Heart left ventricle (tissue), 16 donors: ENCODE data around the gene CTF1. TPM values are rescaled to one million over a fixed set of nuclear protein-coding genes. Genes with fewer than 3 reads are reported as not detected.

Experiments
- ATAC-seq, 4 donors: fragments of 200-7000 bp; cut with Tn5 transposase; one replicate each; pipeline ENCODE4 v1.9.1; 2020 to 2022; ENCODE audit warnings: moderate library complexity in 4 of 4, mild to moderate bottlenecking in 3 of 4, moderate number of reproducible peaks in 1 of 4
- DNase-seq, 5 donors: peaks; one replicate each; pipeline ENCODE4 v3.0.0-alpha.2; 2020
- H3K27ac ChIP-seq, 12 donors: fragments of 200-600 bp; sonication (generic) in 4 of 12; one replicate each; pipeline versions ENCODE4 v1.5.0 to v1.8.0; 2016 to 2022; ENCODE audit warnings: mild to moderate bottlenecking in 2 of 12
- H3K27me3 ChIP-seq, 9 donors: fragments of 200-600 bp; sonication (generic) in 2 of 9; one replicate each; pipeline versions ENCODE4 v1.5.1 to v1.8.0; 2016 to 2022; ENCODE audit warnings: mild to moderate bottlenecking in 3 of 9
- H3K36me3 ChIP-seq, 9 donors: fragments of 200-600 bp; sonication (generic) in 2 of 9; one replicate each; pipeline versions ENCODE4 v1.5.0 to v1.8.0; 2018 to 2022; ENCODE audit warnings: mild to moderate bottlenecking in 2 of 9
- H3K4me1 ChIP-seq, 12 donors: fragments of 200-600 bp; sonication (generic) in 4 of 12; one replicate each; pipeline versions ENCODE4 v1.5.0 to v1.8.0; 2016 to 2022; ENCODE audit warnings: mild to moderate bottlenecking in 3 of 12
- H3K4me3 ChIP-seq, 12 donors: fragments of 200-600 bp; sonication (generic) in 4 of 12; one replicate each; pipeline versions ENCODE4 v1.5.0 to v1.8.0; 2017 to 2022; ENCODE audit warnings: mild to moderate bottlenecking in 9 of 12, moderate library complexity in 4 of 12
- H3K9me3 ChIP-seq, 12 donors: fragments of 200-600 bp; sonication (generic) in 4 of 12; one replicate each; pipeline versions ENCODE4 v1.5.0 to v1.8.0; 2016 to 2022; ENCODE audit warnings: mild to moderate bottlenecking in 1 of 12
- POLR2A ChIP-seq, 2 donors: fragments of 450-650 bp; IDR thresholded peaks; one replicate each; pipeline ENCODE4 v1.6.1; 2017; ENCODE audit warnings: antibody characterized with exemption in 2 of 2, mild to moderate bottlenecking in 2 of 2, moderate library complexity in 2 of 2
- WGBS, 4 donors: extraction: QIAGEN DNeasy Blood & Tissue Kit in 2 of 4; methylation state at CpG; one replicate each; pipeline versions ENCODE4 v1.1.5 to v1.1.7; 2013 to 2018; 5-methylcytosine and 5-hydroxymethylcytosine counted together
- intact Hi-C, 10 donors: fragments of 100-400 bp; cut with DNase I; formaldehyde crosslinking; loops; one replicate each; pipeline versions ENCODE4 v1.11.1 to v1.14.2; 2022
- polyA plus RNA-seq, 2 donors: library from polyadenylated mRNA; stranded (reverse); fragments of 200-250 nt; gene quantifications; one replicate each; pipeline ENCODE4 v1.2.3, GENCODE V29; 2013
- total RNA-seq, 9 donors: library from RNA; depleted of rRNA in 2 of 9; stranded (reverse); fragments of >200 nt in 2 of 9; fragmentation: NEBNext Ultra II Directional in 3 of 9; extraction: Animal tissue kit (Norgen Biotek cat#: 25700) in 3 of 9; gene quantifications; one replicate each; pipeline versions ENCODE4 v1.1.0 to v1.2.4, GENCODE V29; 2016 to 2023
- TF ChIP-seq, protein P1 (sequence below), 12 donors: fragments of 200-600 bp; sonication (generic) in 4 of 12; IDR thresholded peaks; one replicate each; pipeline versions ENCODE4 v1.5.0 to v1.8.0; 2018 to 2022; ENCODE audit warnings: antibody characterized with exemption in 12 of 12, mild to moderate bottlenecking in 5 of 12
- donor health status: ischemic (EF 13 %, LVEDD 7.1; RV severe dilation, severe dysfunction).
- donor health status: healthy with polysubstance abuse.
- donor health status: DM: no; HTN: yes; CAD: no.
- donor health status: DM: no; HTN: no; CAD: no.
- donor health status: ischemic (EF 25% LVEDD 6.9; RV normal size, moderate dysfunction).
- donor health status: ischemic (EF 25% LVEDD 5.7; RV mildly dilated, moderate dysfunction).
- donor health status: healthy.
- donor health status: DM: yes; HTN: yes; CAD: no.
- donor health status: ischemic (EF 35%, LVEDD 5.7; RV mildly dilated, moderate dysfunction).
- donor health status: nonischemic (EF 11% LVEDD 7.7; RV severe dilation, severe dysfunction).
- donor health status: DM: yes; HTN: yes; CAD: no.
- donor health status: PGD.
- donor health status: ischemic (EF 29% LVEDD 5.4; RV normal size, mild dysfunction).
- donor health status: nonischemic (EF 23%, LVEDD 6.1; RV moderate dilation, normal function).

The CTF1 gene
- total and polyA plus RNA-seq, 11 donors = 3.7 to 22.2 (median 12.2) TPM

DNA sequence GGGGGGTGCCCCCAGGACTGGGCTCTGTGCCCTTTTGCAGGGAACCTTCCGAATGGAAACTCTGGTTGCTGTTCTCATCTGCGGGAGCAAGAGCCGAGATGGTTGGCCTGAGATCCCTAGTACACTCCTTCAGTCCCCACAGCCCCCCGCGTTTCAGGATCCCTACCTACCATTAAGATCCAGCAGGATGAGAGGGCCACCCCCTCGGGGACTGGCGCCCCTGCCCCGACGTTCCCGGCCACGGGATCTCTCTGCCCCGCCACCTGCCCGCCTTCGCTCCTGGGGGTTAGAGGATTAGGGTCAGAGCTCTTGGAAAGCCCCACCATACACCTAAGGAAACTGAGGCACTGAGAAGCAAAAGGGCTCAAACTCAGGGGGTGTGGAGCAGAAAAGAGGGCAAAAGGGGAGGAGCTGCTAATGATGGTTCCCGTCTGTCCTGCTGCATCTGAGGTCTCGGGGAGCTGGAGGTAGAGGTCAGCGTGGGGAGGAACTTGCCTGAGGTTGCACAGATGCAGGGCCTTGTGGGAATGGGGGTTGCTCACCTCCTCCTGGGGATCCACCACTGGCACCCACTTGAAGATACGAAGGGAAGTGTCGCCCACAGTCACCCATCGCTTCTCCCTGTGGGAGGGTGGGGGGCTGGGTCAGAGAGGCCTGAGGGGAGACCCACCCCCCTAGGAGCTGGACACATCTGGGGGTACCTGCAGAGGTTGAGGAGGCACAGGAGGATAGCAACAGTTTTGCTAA lies 3.6 kb upstream of the CTF1 start:
- H3K36me3 ChIP-seq = peaks cover 0 to 48% (median 44%) of the 10 kb centered on the region in 9 donors
- no peaks in the 10 kb centered on the region for H3K9me3 ChIP-seq
- ATAC-seq (no peak), DNase-seq (no peak)
- peak overlapping the region; percentile 79 to 98 (median 89) for H3K4me3 ChIP-seq
- 60 to 76% (median 63%) methylated on average over 16 to 20 of the region's 20 CpGs for WGBS, 4 donors
- TF ChIP-seq POLR2A (IDR thresholded peaks at IDR 0.05) = no peak
- TF ChIP-seq, protein P1, sequence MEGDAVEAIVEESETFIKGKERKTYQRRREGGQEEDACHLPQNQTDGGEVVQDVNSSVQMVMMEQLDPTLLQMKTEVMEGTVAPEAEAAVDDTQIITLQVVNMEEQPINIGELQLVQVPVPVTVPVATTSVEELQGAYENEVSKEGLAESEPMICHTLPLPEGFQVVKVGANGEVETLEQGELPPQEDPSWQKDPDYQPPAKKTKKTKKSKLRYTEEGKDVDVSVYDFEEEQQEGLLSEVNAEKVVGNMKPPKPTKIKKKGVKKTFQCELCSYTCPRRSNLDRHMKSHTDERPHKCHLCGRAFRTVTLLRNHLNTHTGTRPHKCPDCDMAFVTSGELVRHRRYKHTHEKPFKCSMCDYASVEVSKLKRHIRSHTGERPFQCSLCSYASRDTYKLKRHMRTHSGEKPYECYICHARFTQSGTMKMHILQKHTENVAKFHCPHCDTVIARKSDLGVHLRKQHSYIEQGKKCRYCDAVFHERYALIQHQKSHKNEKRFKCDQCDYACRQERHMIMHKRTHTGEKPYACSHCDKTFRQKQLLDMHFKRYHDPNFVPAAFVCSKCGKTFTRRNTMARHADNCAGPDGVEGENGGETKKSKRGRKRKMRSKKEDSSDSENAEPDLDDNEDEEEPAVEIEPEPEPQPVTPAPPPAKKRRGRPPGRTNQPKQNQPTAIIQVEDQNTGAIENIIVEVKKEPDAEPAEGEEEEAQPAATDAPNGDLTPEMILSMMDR (IDR thresholded peaks at IDR 0.05) = no peak
- no peaks in the 10 kb centered on the region for H3K27me3 ChIP-seq
- H3K27ac ChIP-seq = peak overlapping the region in 11 of 12 donors; percentile 92 to 99 (median 95)
- intact Hi-C loops = loop anchor here in 2 of 10 donors (2.0 to 10.0 kb wide), 2 partner anchors 16 to 62 kb away; partner anchors contain the start of gene SETD1A (in 1 of the 2)
- H3K4me1 ChIP-seq = peaks cover 0 to 46% (median 33%) of the 10 kb centered on the region in 12 donors

DNA sequence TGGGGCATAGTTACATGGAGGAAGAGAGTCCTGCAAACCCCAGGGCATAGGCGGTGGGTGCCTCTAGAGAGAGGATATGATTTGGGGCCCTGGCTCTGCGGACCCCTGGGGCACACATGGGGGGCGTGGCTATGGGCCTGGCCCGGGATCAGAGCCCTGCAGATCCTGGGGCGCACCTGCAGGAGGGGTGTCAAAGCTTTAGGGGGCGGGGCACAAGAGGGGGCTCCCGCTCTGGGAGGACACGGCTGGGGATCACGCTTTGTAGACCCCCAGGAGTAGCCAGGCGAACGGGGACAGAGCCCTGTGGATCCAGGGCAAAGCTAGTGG lies 3.0 kb upstream of the CTF1 start:
- Histone ChIP-seq H3K4me1 (peaks cover 0 to 46% (median 33%) of the 10 kb centered on the region in 12 donors), H3K27me3 (no peaks in the 10 kb centered on the region), H3K27ac (peak overlapping the region; percentile 81 to 99 (median 95)), H3K4me3 (peak overlapping the region; percentile 79 to 98 (median 89)), H3K9me3 (no peaks in the 10 kb centered on the region), H3K36me3 (peaks cover 0 to 42% (median 39%) of the 10 kb centered on the region in 9 donors)
- ATAC-seq (no peak), DNase-seq (no peak)
- intact Hi-C loops = loop anchor here in 2 of 10 donors (2.0 to 10.0 kb wide), 2 partner anchors 17 to 61 kb away; partner anchors contain the start of gene SETD1A (in 1 of the 2)
- 1 to 3% (median 1%) methylated on average over 10 to 11 of the region's 11 CpGs; no CpG with 5 or more reads in 1 of the 4 donors for WGBS, 4 donors
- TF ChIP-seq, protein P1 (IDR thresholded peaks at IDR 0.05) = no peak
- TF ChIP-seq POLR2A (IDR thresholded peaks at IDR 0.05) = no peak

DNA sequence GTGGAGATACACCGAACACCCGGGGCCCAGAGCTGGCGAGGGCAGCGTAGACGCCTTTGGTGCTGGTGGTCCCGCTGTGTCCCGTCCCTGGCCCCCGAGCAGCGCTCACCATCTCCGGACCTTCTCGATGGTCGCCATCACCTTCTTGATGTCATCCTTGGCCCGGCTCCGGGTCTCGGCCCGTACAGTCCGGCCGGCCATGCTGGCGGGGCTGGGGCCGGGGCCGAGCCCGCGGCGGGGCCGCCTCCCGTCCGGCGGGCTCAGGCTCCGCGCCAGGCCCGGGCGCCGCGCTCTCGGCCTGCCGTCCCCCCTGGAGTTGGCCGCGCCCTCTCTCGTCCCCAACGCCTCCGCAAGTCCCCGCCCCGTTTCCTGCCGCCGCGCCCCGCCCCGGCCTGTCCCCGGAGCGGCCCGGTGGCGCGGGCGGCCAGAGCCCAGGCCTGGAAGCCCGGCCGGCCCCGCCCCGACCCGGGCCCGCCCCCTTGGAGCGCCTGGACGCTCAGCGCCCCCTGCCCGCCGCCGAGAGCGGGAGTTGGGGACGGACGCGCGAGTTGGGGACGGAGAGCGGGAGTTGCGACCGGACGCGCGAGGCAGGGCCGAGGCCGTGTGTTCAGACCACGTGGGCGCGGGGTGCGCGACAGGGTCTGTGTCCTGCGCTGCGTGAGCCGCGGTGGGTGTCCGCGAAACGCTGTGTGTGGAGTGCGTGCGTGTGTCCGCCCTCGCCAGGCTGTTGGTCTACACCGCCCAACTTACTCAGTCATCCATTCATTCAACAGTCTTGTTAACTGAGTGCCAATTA lies 2.5 kb upstream of the CTF1 start, which contains the start of gene BCL7C:
TSS of gene BCL7C (minus strand) at position 334 of the 796 bp plus-strand sequence. CDS start at position 201, 133 bp downstream.
- intact Hi-C loops = loop anchor here in 4 of 10 donors (1.0 to 10.0 kb wide), 4 partner anchors 17 to 61 kb away; partner anchors contain the start of gene SETD1A (in 1 of the 4)
- peaks cover 0 to 46% (median 33%) of the 10 kb centered on the region in 12 donors for H3K4me1 ChIP-seq
- DNase-seq (peak; percentile 96 to 97 (median 96)), ATAC-seq (peak; percentile 50 to 90 (median 81))
- H3K27ac ChIP-seq = peak within 1 kb of the TSS; percentile 81 to 99 (median 95)
- 0 to 1% (median 0%) methylated on average over 43 to 97 of the region's 97 CpGs for WGBS, 4 donors
- H3K9me3 ChIP-seq = no peaks in the 10 kb centered on the region
- H3K36me3 ChIP-seq = peaks cover 0 to 37% (median 35%) of the 10 kb centered on the region in 9 donors
- H3K4me3 ChIP-seq = peak within 1 kb of the TSS; percentile 79 to 98 (median 89)
- TF ChIP-seq, protein P1 (IDR thresholded peaks at IDR 0.05) = peak; percentile 21 to 82 (median 56)
- peak in 1 of 2 donors; percentile 33 for TF ChIP-seq POLR2A (IDR thresholded peaks at IDR 0.05)
- H3K27me3 ChIP-seq = no peaks in the 10 kb centered on the region
